ENCODE results near the gene ZNF335.
A peak's percentile ranks its signal among the peaks of the same experiment; 100 is the strongest.

The ZNF335 gene

GRCh38 chr20:45951925-45952834 is 19.8 kb downstream of the ZNF335 start:
- ATAC-seq (no peak), DNase-seq (no peak)

GRCh38 chr20:45950330-45950646 is 21.7 kb downstream of the ZNF335 start:
- ATAC-seq (no peak), DNase-seq (no peak)

GRCh38 chr20:45949542-45950329 is 22.3 kb downstream of the ZNF335 start:
- ATAC-seq: no peak
- DNase-seq: no peak

- ATAC-seq: no peak
- no peak for DNase-seq
Observed at GRCh38 chr20:45948742-45949541, 23.1 kb downstream of the ZNF335 start.

GRCh38 chr20:45948261-45948733 is 23.7 kb downstream of the ZNF335 start:
- no peak for ATAC-seq
- DNase-seq: no peak

GRCh38 chr20:45947110-45947866 is 24.7 kb downstream of the ZNF335 start:
- no peak for DNase-seq
- no peak for ATAC-seq

GRCh38 chr20:45946149-45946970 is 25.6 kb downstream of the ZNF335 start:
- peak; percentile 47 for DNase-seq
- peak; percentile 56 for ATAC-seq

- DNase-seq (no peak), ATAC-seq (no peak)
Observed at GRCh38 chr20:45945678-45946148, 26.3 kb downstream of the ZNF335 start.

GRCh38 chr20:45944965-45945677 is 26.9 kb downstream of the ZNF335 start:
- ATAC-seq: no peak
- no peak for DNase-seq

GRCh38 chr20:45944151-45944964 is 27.6 kb downstream of the ZNF335 start:
- ATAC-seq (no peak), DNase-seq (no peak)

- DNase-seq: no peak
- ATAC-seq: no peak
Observed at GRCh38 chr20:45943613-45944012, 28.4 kb downstream of the ZNF335 start.

GRCh38 chr20:45940469-45940868 is 31.5 kb downstream of the ZNF335 start:
- no peak for DNase-seq
- no peak for ATAC-seq

- no peak for ATAC-seq
- DNase-seq: no peak
Observed at GRCh38 chr20:45940053-45940452, 31.9 kb downstream of the ZNF335 start.

- ATAC-seq (no peak), DNase-seq (no peak)
Observed at GRCh38 chr20:45938727-45939438, 33.1 kb downstream of the ZNF335 start.

GRCh38 chr20:45937765-45938164 is 34.2 kb downstream of the ZNF335 start:
- ATAC-seq (no peak), DNase-seq (no peak)

GRCh38 chr20:45935416-45936046 is 36.5 kb downstream of the ZNF335 start:
- DNase-seq: no peak
- no peak for ATAC-seq

- ATAC-seq (peak; percentile 83), DNase-seq (peak; percentile 99)
Observed at GRCh38 chr20:45934586-45935415, 37.2 kb downstream of the ZNF335 start, which contains the start of gene PCIF1. Gene PCIF1, plus strand, starts transcription at chr20:45934683. Its CDS starts 4,317 bp downstream, at chr20:45939000.
